GM18507 (cell line): ENCODE measurements around the gene MAD1L1.

Experiments used
- DNase-seq: peaks from one replicate; pipeline ENCODE4 v3.0.0; 2011; ENCODE audit warnings: low read depth; ENCODE audit not compliant: insufficient read length; ENCODE audit errors: extremely low spot score
- FAIRE-seq: peaks from 2 replicates; lab custom pipeline; 2011; peaks lifted over from hg19 to GRCh38; lab: Jason Lieb, UNC

The MAD1L1 gene

GRCh38 chr7:1897076-1897860 is 335.5 kb downstream of the MAD1L1 start:
- DNase-seq (no peak), FAIRE-seq (no peak)

- DNase-seq (no peak), FAIRE-seq (no peak)
These were observed 336.9 kb downstream of the MAD1L1 start for GRCh38 chr7:1895664-1896515.

GRCh38 chr7:1894906-1895663 is 337.7 kb downstream of the MAD1L1 start:
- DNase-seq, result no peak
- FAIRE-seq, result no peak

- DNase-seq (no peak), FAIRE-seq (no peak)
These were observed 338.3 kb downstream of the MAD1L1 start for GRCh38 chr7:1894313-1894900.

DNA sequence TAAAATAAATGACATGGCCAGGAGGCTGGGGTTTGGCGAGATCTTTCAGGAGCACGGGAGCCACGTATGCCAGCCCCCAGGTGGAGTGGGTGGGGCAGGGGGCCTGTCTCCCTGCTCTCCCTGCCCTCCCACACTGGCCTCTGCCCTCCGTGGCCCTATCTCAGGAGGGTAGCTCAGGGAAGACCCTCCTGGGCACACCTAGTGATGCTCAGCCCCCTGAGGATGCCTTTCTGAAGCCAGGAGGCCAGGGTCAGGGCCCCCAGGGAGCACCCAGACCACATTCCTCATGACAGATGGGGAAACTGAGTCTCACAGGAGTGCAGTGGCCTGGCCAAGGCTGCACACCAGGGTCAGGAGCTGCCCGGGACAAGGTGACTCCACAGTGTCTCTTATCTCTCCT is 339.3 kb downstream of the MAD1L1 start:
- DNase-seq (no peak), FAIRE-seq (no peak)

DNA sequence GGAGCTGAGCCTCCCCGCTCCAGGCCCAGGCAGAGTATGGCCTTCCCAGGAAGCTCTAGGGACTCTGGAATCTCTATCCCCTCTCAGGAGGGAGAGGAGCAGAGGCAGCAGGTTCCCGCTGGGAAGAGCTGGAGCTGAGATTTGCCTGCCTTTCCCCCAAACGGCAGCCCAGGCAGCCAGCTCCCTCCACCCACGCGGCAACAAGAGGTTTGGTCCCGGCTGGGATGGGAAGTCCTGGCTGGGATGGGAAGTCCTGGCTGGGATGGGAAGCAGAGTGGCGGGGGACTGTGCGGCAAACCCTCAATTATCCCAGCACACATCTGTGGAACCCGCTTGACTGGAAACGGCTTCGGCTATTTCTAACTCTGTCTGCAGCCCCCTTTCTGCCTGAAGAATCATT is 339.7 kb downstream of the MAD1L1 start:
- DNase-seq, result no peak
- FAIRE-seq, result no peak

GRCh38 chr7:1892011-1892965 is 340.5 kb downstream of the MAD1L1 start:
- FAIRE-seq (no peak), DNase-seq (no peak)

DNA sequence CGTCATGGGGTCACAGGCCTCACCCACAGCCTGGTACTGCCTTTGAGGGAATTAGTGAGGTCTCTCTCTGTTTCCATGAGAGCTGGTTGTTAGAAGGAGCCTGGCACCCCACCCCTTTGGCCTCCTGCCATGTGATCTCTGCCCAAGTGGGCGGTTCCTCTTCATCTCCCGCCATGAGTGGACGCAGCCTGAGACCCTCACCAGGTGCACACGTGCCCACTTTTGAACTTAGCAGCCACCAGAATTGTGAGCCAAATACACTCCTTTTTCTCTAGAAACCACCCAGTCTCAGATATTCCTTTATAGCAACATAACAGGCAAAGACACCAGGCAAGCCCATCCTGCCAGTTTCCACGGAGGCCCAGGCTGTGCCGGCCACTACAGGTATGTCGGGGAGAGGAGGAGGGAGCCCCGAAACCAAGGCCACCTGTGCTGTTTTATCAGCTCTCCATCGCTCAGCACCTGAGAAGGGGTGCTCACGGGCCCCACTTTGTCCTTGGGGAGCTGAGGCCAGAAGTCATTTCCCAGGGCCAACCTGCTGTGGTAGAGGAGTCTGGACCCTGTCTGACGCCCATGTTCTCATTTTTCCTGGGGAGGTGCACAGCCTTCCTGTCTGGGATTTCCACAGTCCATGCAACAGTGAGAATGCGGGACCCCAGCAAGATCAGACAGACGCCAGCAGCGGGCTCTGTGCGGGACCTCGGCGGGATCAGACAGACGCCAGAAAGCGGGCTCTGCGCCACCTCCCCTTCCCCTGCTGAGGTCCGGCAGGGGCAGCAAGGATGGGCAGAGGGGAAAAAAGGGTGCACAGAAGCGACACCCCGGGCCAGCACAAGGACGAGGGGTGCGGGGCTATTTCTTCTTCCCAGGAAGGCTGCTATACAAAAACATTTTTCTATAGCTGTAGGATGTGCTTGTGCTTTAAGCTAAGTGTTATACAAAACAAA is 342.2 kb downstream of the MAD1L1 start:
- FAIRE-seq, result no peak
- no peak for DNase-seq

- no peak for DNase-seq
- FAIRE-seq, result no peak
These were observed 343.1 kb downstream of the MAD1L1 start for GRCh38 chr7:1889556-1890181.

GRCh38 chr7:1889091-1889490 is 343.7 kb downstream of the MAD1L1 start:
- no peak for DNase-seq
- FAIRE-seq, result no peak

DNA sequence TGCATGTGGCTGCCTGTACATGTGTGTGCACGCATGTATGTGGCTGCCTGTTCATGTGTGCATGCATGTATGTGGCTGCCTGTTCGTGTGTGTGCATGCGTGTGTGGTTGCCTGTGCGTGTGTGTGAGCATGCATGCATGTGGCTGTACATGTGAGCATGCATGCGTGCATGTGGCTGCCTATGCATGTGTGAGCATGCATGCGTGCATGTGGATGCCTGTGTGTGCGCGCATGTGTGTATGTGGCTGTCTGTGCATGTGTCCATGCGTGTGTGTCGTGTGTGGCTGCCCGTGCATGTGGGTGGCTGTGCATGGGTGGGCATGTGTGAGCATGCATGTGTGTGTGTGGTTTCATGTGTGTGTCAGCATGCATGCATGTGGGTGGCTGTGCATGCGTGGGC is 344.3 kb downstream of the MAD1L1 start:
- DNase-seq, result no peak
- no peak for FAIRE-seq

GRCh38 chr7:1887251-1887650 is 345.5 kb downstream of the MAD1L1 start:
- FAIRE-seq, result no peak
- DNase-seq, result no peak

DNA sequence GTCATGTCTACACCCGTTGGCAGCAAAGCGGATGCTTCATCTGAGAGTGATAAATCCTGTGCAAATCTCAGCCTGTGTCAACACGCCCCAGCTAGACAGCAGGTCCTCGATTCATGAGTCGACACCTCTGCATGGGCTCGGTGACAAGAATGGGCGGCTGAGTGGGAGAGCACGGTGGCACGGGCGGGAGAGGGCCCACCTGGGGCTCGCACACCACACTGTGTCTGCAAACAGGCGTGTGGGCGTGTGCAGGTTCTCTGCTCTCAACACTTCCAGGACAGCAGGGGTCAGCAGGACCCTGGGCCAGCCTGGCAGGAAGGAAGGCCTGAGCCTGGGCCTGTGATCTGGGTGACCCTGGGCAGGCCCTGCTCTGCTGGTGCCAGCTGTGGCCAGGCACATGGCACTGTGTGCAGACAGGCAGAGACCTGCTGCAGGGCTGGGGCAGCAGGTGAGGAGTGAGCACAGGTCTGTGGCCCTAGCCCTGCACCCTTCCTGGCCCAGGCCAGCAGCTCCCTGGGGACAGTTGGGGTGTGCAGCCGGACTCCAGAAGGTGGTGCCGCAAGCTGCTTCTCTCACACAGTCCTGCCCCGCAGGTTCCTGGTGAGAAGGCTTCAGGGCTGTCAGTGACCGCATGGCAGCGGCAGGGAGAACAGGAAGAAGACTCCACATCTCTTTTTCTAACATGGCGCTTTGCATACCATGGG is 346.2 kb downstream of the MAD1L1 start:
- DNase-seq, result no peak
- FAIRE-seq, result no peak

- no peak for FAIRE-seq
- DNase-seq, result no peak
These were observed 347.1 kb downstream of the MAD1L1 start for GRCh38 chr7:1885465-1886226.

DNA sequence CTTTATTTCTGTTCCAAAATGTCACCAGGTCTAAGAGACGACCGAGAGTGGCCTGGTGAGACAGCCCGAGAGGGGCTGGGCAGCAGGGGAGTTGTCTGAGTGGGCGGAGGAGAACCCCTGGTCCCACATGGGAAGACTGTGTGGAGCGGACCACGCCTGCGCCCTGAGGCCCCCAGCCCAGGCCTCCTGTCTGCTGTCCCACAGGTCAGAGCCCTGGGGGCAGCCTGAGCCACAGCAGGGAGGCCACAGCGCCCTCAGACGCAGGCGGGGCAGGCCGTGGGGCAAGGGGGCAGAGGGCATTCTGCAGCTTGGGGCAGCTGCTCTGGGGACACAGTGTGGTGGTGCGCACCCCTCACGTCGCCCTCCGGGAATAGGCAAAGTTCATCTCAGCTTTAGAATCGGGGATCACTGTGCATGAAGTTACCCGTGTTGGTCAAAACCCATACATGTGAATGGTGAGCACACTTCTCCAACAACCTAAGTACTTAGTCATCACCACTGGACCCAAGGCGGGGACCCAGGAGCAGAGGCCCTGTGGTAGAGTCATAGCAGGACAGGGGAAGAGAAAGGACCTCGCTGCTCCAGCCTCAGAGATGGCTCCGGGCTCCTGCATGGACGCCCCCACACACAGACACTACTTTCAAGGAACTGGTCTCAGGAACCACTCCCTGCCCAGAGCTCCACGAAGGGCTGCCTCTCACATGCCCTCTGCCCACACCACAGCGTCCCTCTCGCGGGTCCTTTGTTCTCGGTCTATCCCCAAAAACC is 348.0 kb downstream of the MAD1L1 start:
- DNase-seq (no peak), FAIRE-seq (no peak)
